HepG2 (cell line): Measurements from ENCODE around the gene SEMA7A. TPM values are rescaled to one million over a fixed set of nuclear protein-coding genes. Genes with fewer than 3 reads are reported as not detected.

ENCODE experiments used
- ATAC-seq: fragments of 200-7000 bp; cut with Tn5 transposase; 3 replicates; pipeline ENCODE4 v1.9.1; 2020; ENCODE audit warnings: mild to moderate bottlenecking, moderate library complexity
- BruUV-seq: library from RNA; stranded (reverse); fragments of 400-500 nt; replicated peaks from 2 replicates; lab custom pipeline; 2021; lab: Mats Ljungman, UMichigan
- CTCF ChIA-PET: fragments of 300-600 bp; formaldehyde crosslinking; extraction: SDS; loops from one replicate; lab custom pipeline; 2021; ENCODE audit warnings: low total read pairs, inconsistent platforms, low intra/inter-chr PET ratio; lab: Yijun Ruan, JAX
- POLR2A ChIA-PET: fragments of 350-600 bp; sonication (Branson Sonifier 250); formaldehyde crosslinking; loops from one replicate; lab custom pipeline; 2020; ENCODE audit warnings: antibody characterized with exemption, inconsistent platforms; lab: Yijun Ruan, JAX
- DNase-seq: peaks from one replicate; pipeline ENCODE4 v3.0.0-alpha.2; 2015; ENCODE audit warnings: low spot score
- FAIRE-seq: peaks from 3 replicates; lab custom pipeline; 2011; peaks lifted over from hg19 to GRCh38; lab: Jason Lieb, UNC
- H2AFZ ChIP-seq: one replicate; pipeline ENCODE4 v1.6.1; 2011; ENCODE audit warnings: low read length, inconsistent platforms
- H3K27ac ChIP-seq: fragments of 300-600 bp; 3 replicates; pipeline ENCODE4 v1.8.0; 2011; ENCODE audit warnings: mixed run types, mild to moderate bottlenecking, mixed read lengths, low read length, inconsistent platforms; ENCODE audit not compliant: insufficient read depth; ENCODE audit errors: extremely low read length
- H3K27me3 ChIP-seq, 2 experiments: fragments of 200-600 bp in 1 of 2; 2 replicates in 1 of 2; 3 replicates in 1 of 2; pipeline versions ENCODE4 v1.6.0 to v1.8.0; 2011; ENCODE audit warnings: low read length in 2 of 2, mild to moderate bottlenecking in 2 of 2, moderate library complexity in 2 of 2, inconsistent platforms in 1 of 2; ENCODE audit not compliant: insufficient read depth in 2 of 2, control insufficient read depth in 1 of 2
- H3K36me3 ChIP-seq, 2 experiments: fragments of 200-600 bp in 1 of 2; replicated peaks in 1 of 2; 2 replicates in 1 of 2; 3 replicates in 1 of 2; pipeline versions ENCODE4 v1.5.1 to v1.8.0; 2011; ENCODE audit warnings: low read length in 2 of 2, inconsistent platforms in 1 of 2; ENCODE audit not compliant: insufficient read depth in 2 of 2, control insufficient read depth in 1 of 2
- H3K4me1 ChIP-seq: 2 replicates; pipeline ENCODE4 v1.5.1; 2012; ENCODE audit warnings: low read length, inconsistent platforms; ENCODE audit not compliant: insufficient read depth
- H3K4me2 ChIP-seq: 2 replicates; pipeline ENCODE4 v1.6.0; 2011; ENCODE audit warnings: low read depth, low read length, inconsistent platforms
- H3K4me3 ChIP-seq, 3 experiments: fragments of 200-600 bp in 1 of 3; sonication (generic), shearing (Covaris generic) in 1 of 3; replicated peaks in 1 of 3; 2 replicates each; pipeline ENCODE4 v1.5.1; 2011 to 2016; ENCODE audit warnings: low read length in 3 of 3, inconsistent platforms in 2 of 3, low read depth in 2 of 3, mild to moderate bottlenecking in 2 of 3, control low read depth in 1 of 3, mixed read lengths in 1 of 3; ENCODE audit not compliant: insufficient read depth in 1 of 3
- H3K79me2 ChIP-seq: one replicate; pipeline ENCODE4 v1.6.1; 2011; ENCODE audit warnings: low read length, inconsistent platforms; ENCODE audit not compliant: insufficient read depth
- H3K9ac ChIP-seq: 2 replicates; pipeline ENCODE4 v1.6.0; 2011; ENCODE audit warnings: mild to moderate bottlenecking, low read depth, low read length, inconsistent platforms; ENCODE audit not compliant: insufficient read depth
- H3K9me3 ChIP-seq: 2 replicates; pipeline ENCODE4 v1.5.1; 2012; ENCODE audit warnings: mild to moderate bottlenecking, low read length
- H4K20me1 ChIP-seq: 2 replicates; pipeline ENCODE4 v1.6.0; 2011; ENCODE audit warnings: inconsistent platforms, mild to moderate bottlenecking, low read length, moderate library complexity; ENCODE audit not compliant: insufficient read depth
- ADNP ChIP-seq: sonication (generic); formaldehyde crosslinking; IDR thresholded peaks from 2 replicates; pipeline ENCODE4 v1.4.0; 2020; ENCODE audit warnings: missing genetic modification reagents
- ATF5 ChIP-seq: sonication (generic); formaldehyde crosslinking; IDR thresholded peaks from 2 replicates; pipeline ENCODE4 v1.4.0; 2020; ENCODE audit warnings: mild to moderate bottlenecking, low read depth, missing genetic modification reagents
- DBP ChIP-seq: sonication (generic); formaldehyde crosslinking; IDR thresholded peaks from 2 replicates; pipeline ENCODE4 v1.4.0; 2020; ENCODE audit warnings: missing genetic modification reagents; ENCODE audit errors: not compliant biosample characterization
- GATAD1 ChIP-seq: IDR thresholded peaks from 2 replicates; pipeline ENCODE4 v1.6.1; 2016; ENCODE audit warnings: missing genetic modification reagents, missing compliant biosample characterization
- HNRNPUL1 ChIP-seq: fragments of 200-400 bp; formaldehyde crosslinking; IDR thresholded peaks from 2 replicates; pipeline ENCODE4 v1.6.1; 2017; ENCODE audit warnings: low read depth, mild to moderate bottlenecking, low read length, moderate library complexity
- JDP2 ChIP-seq: sonication (generic); formaldehyde crosslinking; IDR thresholded peaks from 2 replicates; pipeline ENCODE4 v1.8.1; 2022; ENCODE audit warnings: missing genetic modification reagents, borderline replicate concordance
- KLF9 ChIP-seq: IDR thresholded peaks from 2 replicates; pipeline ENCODE4 v1.6.1; 2016; ENCODE audit warnings: low read depth
- NCOA1 ChIP-seq: sonication (generic); formaldehyde crosslinking; IDR thresholded peaks from 2 replicates; pipeline ENCODE4 v1.9.0; 2021; ENCODE audit warnings: missing genetic modification reagents
- PAWR ChIP-seq: sonication (generic); formaldehyde crosslinking; IDR thresholded peaks from 2 replicates; pipeline ENCODE4 v1.4.0; 2020; ENCODE audit warnings: missing genetic modification reagents, mild to moderate bottlenecking, borderline replicate concordance
- RBFOX2 ChIP-seq: fragments of 200-400 bp; formaldehyde crosslinking; IDR thresholded peaks from 2 replicates; pipeline ENCODE4 v1.6.1; 2017; ENCODE audit warnings: low read depth, mild to moderate bottlenecking, low read length
- SIX4 ChIP-seq: sonication (generic); formaldehyde crosslinking; IDR thresholded peaks from 2 replicates; pipeline ENCODE4 v1.4.0; 2020; ENCODE audit warnings: missing genetic modification reagents
- SOX6 ChIP-seq, 2 experiments: fragments of 450-650 bp in 1 of 2; sonication (generic) in 1 of 2; formaldehyde crosslinking in 1 of 2; IDR thresholded peaks; 2 replicates each; pipeline versions ENCODE4 v1.4.0 to v1.6.1; 2017 to 2020; ENCODE audit warnings: antibody characterized with exemption in 1 of 2, mild to moderate bottlenecking in 1 of 2, missing genetic modification reagents in 1 of 2
- TAF15 ChIP-seq: fragments of 200-400 bp; formaldehyde crosslinking; IDR thresholded peaks from one replicate; pipeline ENCODE4 v1.6.1; 2018; ENCODE audit warnings: mild to moderate bottlenecking, low read depth, low read length; ENCODE audit not compliant: poor library complexity, severe bottlenecking
- TCF7 ChIP-seq: sonication (generic); IDR thresholded peaks from 2 replicates; pipeline ENCODE4 v1.6.1; 2016; ENCODE audit warnings: antibody characterized with exemption, low read depth
- U2AF2 ChIP-seq: fragments of 200-400 bp; formaldehyde crosslinking; IDR thresholded peaks from 2 replicates; pipeline ENCODE4 v1.6.1; 2017; ENCODE audit warnings: low read depth, mild to moderate bottlenecking, low read length
- ZBTB38 ChIP-seq: sonication (generic); formaldehyde crosslinking; IDR thresholded peaks from 2 replicates; pipeline ENCODE4 v1.5.1; 2020; ENCODE audit warnings: mild to moderate bottlenecking, missing genetic modification reagents
- ZFP36L1 ChIP-seq: sonication (generic); formaldehyde crosslinking; IDR thresholded peaks from 2 replicates; pipeline ENCODE4 v1.8.0; 2022; ENCODE audit warnings: mild to moderate bottlenecking, missing genetic modification reagents, moderate library complexity
- ZIK1 ChIP-seq: sonication (generic); formaldehyde crosslinking; IDR thresholded peaks from 2 replicates; pipeline ENCODE4 v1.5.0; 2020; ENCODE audit warnings: mild to moderate bottlenecking, low read depth, missing genetic modification reagents, borderline replicate concordance
- ZNF143 ChIP-seq: sonication (generic); formaldehyde crosslinking; IDR thresholded peaks from 2 replicates; pipeline ENCODE4 v1.4.0; 2020; ENCODE audit warnings: missing genetic modification reagents
- ZNF564 ChIP-seq: sonication (generic); formaldehyde crosslinking; IDR thresholded peaks from 2 replicates; pipeline ENCODE4 v1.8.1; 2023; ENCODE audit warnings: mild to moderate bottlenecking, missing genetic modification reagents
- WGBS: methylation state at CpG from one replicate; pipeline ENCODE4 v1.1.6; 2017; ENCODE audit warnings: low lambda C conversion rate; 5-methylcytosine and 5-hydroxymethylcytosine counted together
- in situ Hi-C: cut with HindIII; loops from 2 replicates; pipeline ENCODE4 v1.10.0; 2017; ENCODE audit warnings: low pct_unique_long_range_greater_than_20kb; ENCODE audit not compliant: extremely low pct_ligation_motif_present
- intact Hi-C: fragments of 100-400 bp; cut with micrococcal nuclease; formaldehyde crosslinking; loops from one replicate; pipeline ENCODE4 v1.10.0; 2022; ENCODE audit not compliant: unreplicated experiment
- polyA plus RNA-seq, 8 experiments: library from polyadenylated mRNA; depleted of rRNA in 3 of 8; stranded (reverse) in 7 of 8; unstranded in 1 of 8; fragments of >200 nt; fragmentation: Illumina TruSeq in 4 of 8; extraction: Trizol in 4 of 8; gene quantifications; 2 replicates each; pipeline versions ENCODE4 v1.2.1 to v1.2.3, GENCODE V29; 2011 to 2016; ENCODE audit warnings: low read depth in 4 of 8, missing spikeins in 1 of 8, mixed read lengths in 1 of 8; ENCODE audit not compliant: insufficient read depth in 1 of 8
- total RNA-seq, 5 experiments: library from RNA; depleted of rRNA; stranded (reverse); fragments of >200 nt; fragmentation: Illumina TruSeq; extraction: Trizol; gene quantifications; 2 replicates each; pipeline ENCODE4 v1.2.3, GENCODE V29; 2016; ENCODE audit warnings: low read depth in 1 of 5

SEMA7A gene
- total and polyA plus RNA-seq, 2 of the 13 experiments (the other 11 are each of a cell fraction or from before 2014, with no cell fraction given), result 9.0 to 15.8 TPM

GRCh38 chr15:74392902-74393301 lies 40.9 kb downstream of the SEMA7A start:
- H3K79me2 ChIP-seq, result no peaks in the 10 kb centered on the region
- WGBS, result 67% methylated on average over 7 of the region's 7 CpGs
- no peak for DNase-seq
- no peak overlapping the region for H2AFZ ChIP-seq
- no peak for ATAC-seq
- H3K9ac ChIP-seq, result no peak overlapping the region
- BruUV-seq, result no TSS peak
- ChIA-PET POLR2A (interaction anchor here (1.7 kb wide), 1 partner anchor 50 kb away, joined by 3 read pairs; no protein-coding TSS in a partner anchor), CTCF (no interaction called here)
- no peak overlapping the region for H3K27ac ChIP-seq
- no peak overlapping the region for H3K4me2 ChIP-seq
- no peak overlapping the region for H3K4me3 ChIP-seq
- H3K4me1 ChIP-seq, result peaks cover 67% of the 10 kb centered on the region
- no peak for TF ChIP-seq HNRNPUL1
- no peak for TF ChIP-seq ZNF564 (CRISPR knock-in tag)
- no peak for TF ChIP-seq SOX6 (IDR thresholded peaks at IDR 0.05)
- TF ChIP-seq SOX6 (CRISPR knock-in tag; IDR thresholded peaks at IDR 0.05), result no peak
- TF ChIP-seq PAWR (CRISPR knock-in tag), result no peak
- no peak for TF ChIP-seq ZIK1 (CRISPR knock-in tag)
- TF ChIP-seq TCF7, result no peak
- no peak for TF ChIP-seq NCOA1 (CRISPR knock-in tag)
- no peak for TF ChIP-seq RBFOX2
- in situ Hi-C loops (no loop called here), intact Hi-C loops (no loop called here)
- H3K9me3 ChIP-seq, result no peaks in the 10 kb centered on the region
- no peak for FAIRE-seq
- H3K27me3 ChIP-seq, result peaks cover 8 to 65% of the 10 kb centered on the region in 2 experiments; a peak in 3 of 5 replicates
- H4K20me1 ChIP-seq, result no peaks in the 10 kb centered on the region
- H3K36me3 ChIP-seq, result no peaks in the 10 kb centered on the region

GRCh38 chr15:74392451-74392830 lies 41.3 kb downstream of the SEMA7A start:
- no peaks in the 10 kb centered on the region for H4K20me1 ChIP-seq
- H3K9me3 ChIP-seq, result no peaks in the 10 kb centered on the region
- FAIRE-seq (no peak), ATAC-seq (no peak), DNase-seq (no peak)
- H3K27me3 ChIP-seq, result peaks cover 8 to 65% of the 10 kb centered on the region in 2 experiments; a peak in 3 of 5 replicates
- intact Hi-C loops, result no loop called here
- CTCF ChIA-PET, result no interaction called here
- H3K4me2 ChIP-seq, result no peak overlapping the region
- no peak overlapping the region for H3K27ac ChIP-seq
- H3K9ac ChIP-seq, result no peak overlapping the region
- H3K36me3 ChIP-seq, result no peaks in the 10 kb centered on the region
- H3K4me3 ChIP-seq, result no peak overlapping the region
- POLR2A ChIA-PET, result interaction anchor here (1.7 kb wide), 1 partner anchor 50 kb away, joined by 3 read pairs; no protein-coding TSS in a partner anchor
- H3K79me2 ChIP-seq, result no peaks in the 10 kb centered on the region
- WGBS, result 30% methylated on average over 8 of the region's 8 CpGs
- in situ Hi-C loops, result no loop called here
- H3K4me1 ChIP-seq, result peaks cover 67% of the 10 kb centered on the region
- no peak overlapping the region for H2AFZ ChIP-seq
- no TSS peak for BruUV-seq
- no peak for TF ChIP-seq KLF9
- TF ChIP-seq TAF15, result no peak
- TF ChIP-seq DBP (CRISPR knock-in tag), result no peak
- no peak for TF ChIP-seq SIX4 (CRISPR knock-in tag)
- no peak for TF ChIP-seq ZFP36L1 (CRISPR knock-in tag)
- no peak for TF ChIP-seq JDP2 (CRISPR knock-in tag)
- TF ChIP-seq U2AF2, result no peak
- TF ChIP-seq ADNP, result no peak
- no peak for TF ChIP-seq ZNF143 (CRISPR knock-in tag)
- no peak for TF ChIP-seq GATAD1 (CRISPR knock-in tag)
- TF ChIP-seq ATF5 (CRISPR knock-in tag), result no peak
- TF ChIP-seq ZBTB38, result no peak
